Sigmoid colon (tissue), 7 donors: ENCODE data around the gene TBPL2. TPM values are rescaled to one million over a fixed set of nuclear protein-coding genes. Genes with fewer than 3 reads are reported as not detected.

ENCODE experiments used
- DNase-seq: peaks from one replicate; pipeline ENCODE4 v3.0.0-alpha.2; 2019
- H3K27ac ChIP-seq, 4 donors: fragments of 200-600 bp; sonication (generic); one replicate each; pipeline ENCODE4 v1.5.1; 2016 to 2019; ENCODE audit warnings: mild to moderate bottlenecking in 1 of 4
- H3K27me3 ChIP-seq, 3 donors: fragments of 200-600 bp; sonication (generic); one replicate each; pipeline ENCODE4 v1.5.1; 2019; ENCODE audit warnings: mild to moderate bottlenecking in 1 of 3
- H3K36me3 ChIP-seq, 4 donors: fragments of 200-600 bp; sonication (generic); one replicate each; pipeline ENCODE4 v1.5.1; 2016 to 2019
- H3K4me1 ChIP-seq, 4 donors: fragments of 200-600 bp; sonication (generic); one replicate each; pipeline ENCODE4 v1.5.1; 2017 to 2019
- H3K4me3 ChIP-seq, 4 donors: fragments of 200-600 bp; sonication (generic); one replicate each; pipeline ENCODE4 v1.5.1; 2017 to 2019; ENCODE audit warnings: mild to moderate bottlenecking in 2 of 4, moderate library complexity in 1 of 4
- H3K9me3 ChIP-seq, 4 donors: fragments of 200-600 bp in 3 of 4; sonication (generic) in 3 of 4; one replicate each; pipeline versions ENCODE4 v1.5.1 to v1.6.1; 2013 to 2019
- CTCF ChIP-seq, 4 experiments: fragments of 450-650 bp in 3 of 4; fragments of 200-600 bp in 1 of 4; IDR thresholded peaks; one replicate each; pipeline ENCODE4 v1.5.1; 2016 to 2019; ENCODE audit warnings: antibody characterized with exemption in 4 of 4, mild to moderate bottlenecking in 3 of 4, moderate library complexity in 2 of 4
- EP300 ChIP-seq, 4 donors: sonication (generic); formaldehyde crosslinking; IDR thresholded peaks; one replicate each; pipeline ENCODE4 v1.6.1; 2017; ENCODE audit warnings: antibody characterized with exemption in 4 of 4
- POLR2A ChIP-seq, 2 donors: fragments of 450-650 bp; IDR thresholded peaks; one replicate each; pipeline ENCODE4 v1.6.1; 2016; ENCODE audit warnings: antibody characterized with exemption in 2 of 2, mild to moderate bottlenecking in 2 of 2, moderate library complexity in 2 of 2
- POLR2AphosphoS5 ChIP-seq, 4 donors: sonication (generic); formaldehyde crosslinking; IDR thresholded peaks; one replicate each; pipeline ENCODE4 v1.6.1; 2017; ENCODE audit warnings: antibody characterized with exemption in 4 of 4
- WGBS, 2 donors: extraction: QIAGEN DNeasy Blood & Tissue Kit; methylation state at CpG; one replicate each; pipeline ENCODE4 v1.1.7; 2013; 5-methylcytosine and 5-hydroxymethylcytosine counted together
- intact Hi-C: fragments of 100-400 bp; cut with DNase I; formaldehyde crosslinking; loops from one replicate; pipeline ENCODE4 v1.15.1; 2023
- polyA plus RNA-seq, 3 donors: library from polyadenylated mRNA; stranded (reverse); fragments of 200-250 nt; gene quantifications; one replicate each; pipeline ENCODE4 v1.2.3, GENCODE V29; 2013
- total RNA-seq, 4 donors: library from RNA; depleted of rRNA; stranded (reverse); fragments of >200 nt; gene quantifications; one replicate each; pipeline ENCODE4 v1.1.0, GENCODE V29; 2016
- donor health status: healthy with polysubstance abuse.
- donor health status: Bipolar disorder and iron deficiency.
- donor health status: healthy.

Gene TBPL2
- total and polyA plus RNA-seq, 7 donors = not detected

- DNase-seq = no peak
- H3K27ac ChIP-seq = no peak overlapping the region
- 68 to 80% methylated on average over 4 of the region's 4 CpGs for WGBS, 2 donors
- no peaks in the 10 kb centered on the region for H3K4me1 ChIP-seq
- intact Hi-C loops = no loop called here
- H3K9me3 ChIP-seq = no peaks in the 10 kb centered on the region
- TF ChIP-seq POLR2AphosphoS5 (IDR thresholded peaks at IDR 0.05) = no peak
- TF ChIP-seq CTCF (IDR thresholded peaks at IDR 0.05) = no peak
- no peak for TF ChIP-seq EP300 (IDR thresholded peaks at IDR 0.05)
- no peak for TF ChIP-seq POLR2A (IDR thresholded peaks at IDR 0.05)
- peaks cover 0 to 7% (median 0%) of the 10 kb centered on the region in 3 donors for H3K27me3 ChIP-seq
- no peak overlapping the region for H3K4me3 ChIP-seq
- H3K36me3 ChIP-seq = no peaks in the 10 kb centered on the region
These were observed 3.5 kb downstream of the TBPL2 start for GRCh38 chr14:55436931-55437330.

DNA sequence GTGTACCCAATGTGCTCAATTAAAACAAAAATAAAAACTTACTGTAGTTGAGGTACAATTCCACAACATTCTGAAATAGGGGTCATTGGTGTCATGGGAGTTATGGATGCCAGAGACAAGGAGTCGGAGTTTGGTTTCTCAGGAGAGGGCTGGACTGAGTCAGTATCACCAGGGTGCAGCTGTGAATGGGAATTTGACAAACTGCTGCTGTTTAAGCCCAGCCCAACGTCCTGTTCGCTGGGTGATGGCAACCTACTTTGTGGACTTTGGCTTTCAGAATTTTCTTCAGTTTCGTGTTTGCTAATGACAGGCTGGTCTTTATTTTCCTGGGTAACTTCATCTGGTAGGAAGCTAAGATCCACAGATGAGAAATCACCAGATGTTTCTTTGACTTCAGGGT lies 3.9 kb downstream of the TBPL2 start:
- H3K4me3 ChIP-seq = no peak overlapping the region
- 12 to 50% methylated on average over 4 of the region's 4 CpGs for WGBS, 2 donors
- no peaks in the 10 kb centered on the region for H3K4me1 ChIP-seq
- no peaks in the 10 kb centered on the region for H3K36me3 ChIP-seq
- DNase-seq = no peak
- TF ChIP-seq POLR2AphosphoS5 (IDR thresholded peaks at IDR 0.05) (no peak), EP300 (IDR thresholded peaks at IDR 0.05) (no peak), POLR2A (IDR thresholded peaks at IDR 0.05) (no peak), CTCF (IDR thresholded peaks at IDR 0.05) (no peak)
- peaks cover 0 to 7% (median 0%) of the 10 kb centered on the region in 3 donors for H3K27me3 ChIP-seq
- no peak overlapping the region for H3K27ac ChIP-seq
- H3K9me3 ChIP-seq = no peaks in the 10 kb centered on the region
- intact Hi-C loops = no loop called here

GRCh38 chr14:55434805-55435174 lies 5.6 kb downstream of the TBPL2 start:
- H3K36me3 ChIP-seq = no peaks in the 10 kb centered on the region
- H3K4me1 ChIP-seq = no peaks in the 10 kb centered on the region
- intact Hi-C loops = loop anchor here (5.0 kb wide), 1 partner anchor 162 kb away; the partner anchor contains the start of gene FBXO34
- H3K27ac ChIP-seq = no peak overlapping the region
- peaks cover 0 to 7% (median 0%) of the 10 kb centered on the region in 3 donors for H3K27me3 ChIP-seq
- no peak for DNase-seq
- H3K9me3 ChIP-seq = no peaks in the 10 kb centered on the region
- TF ChIP-seq POLR2A (IDR thresholded peaks at IDR 0.05) (no peak), POLR2AphosphoS5 (IDR thresholded peaks at IDR 0.05) (no peak), EP300 (IDR thresholded peaks at IDR 0.05) (no peak), CTCF (IDR thresholded peaks at IDR 0.05) (no peak)
- 9 to 40% methylated on average over 3 of the region's 3 CpGs for WGBS, 2 donors
- no peak overlapping the region for H3K4me3 ChIP-seq

DNA sequence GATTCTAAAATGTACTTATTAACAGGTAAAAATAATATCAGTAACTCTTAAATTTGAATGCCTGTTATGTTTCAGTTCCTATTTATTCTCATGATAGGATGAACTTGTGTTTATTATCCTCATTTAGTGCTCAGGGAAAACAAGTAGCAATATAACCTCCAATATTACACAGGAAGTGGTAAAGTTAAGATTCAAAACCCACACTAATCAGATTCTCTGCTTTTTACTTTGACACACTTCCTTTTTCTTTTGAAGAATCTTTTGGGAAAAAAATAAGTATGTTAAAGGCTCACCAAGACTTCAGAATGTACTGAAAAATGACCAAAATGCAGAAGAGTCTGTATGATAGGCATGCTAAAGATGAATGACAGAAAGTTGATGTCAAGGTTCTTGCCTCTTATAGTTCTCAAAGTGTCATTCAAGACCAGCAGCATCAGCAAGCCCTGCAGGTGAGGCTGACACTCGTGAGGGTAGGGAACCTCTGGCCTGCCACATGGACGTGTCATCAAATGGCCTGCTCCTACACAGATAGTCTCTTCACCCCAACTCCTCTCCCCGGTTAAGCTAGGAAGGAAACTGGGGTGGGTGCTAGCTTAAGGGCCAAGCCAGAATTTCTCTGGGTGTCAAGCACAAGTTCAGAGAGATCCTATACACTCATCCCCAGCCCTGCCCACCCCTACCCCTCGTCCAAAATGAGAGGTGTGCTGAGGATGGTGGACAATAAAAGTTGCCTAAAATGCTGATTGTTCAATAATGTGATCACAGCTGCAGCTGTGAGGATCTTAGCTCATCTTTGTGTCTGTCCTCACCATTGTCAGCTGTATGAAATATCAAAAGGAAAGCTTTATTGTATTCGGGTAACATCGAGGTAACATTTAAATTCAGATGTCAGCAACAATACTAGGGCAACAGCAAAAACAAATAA lies 6.3 kb downstream of the TBPL2 start:
- no peak for TF ChIP-seq CTCF (IDR thresholded peaks at IDR 0.05)
- TF ChIP-seq POLR2AphosphoS5 (IDR thresholded peaks at IDR 0.05) = no peak
- TF ChIP-seq POLR2A (IDR thresholded peaks at IDR 0.05) = no peak
- no peak for TF ChIP-seq EP300 (IDR thresholded peaks at IDR 0.05)
- no peak overlapping the region for H3K4me3 ChIP-seq
- H3K9me3 ChIP-seq = no peaks in the 10 kb centered on the region
- peaks cover 0 to 7% (median 0%) of the 10 kb centered on the region in 3 donors for H3K27me3 ChIP-seq
- H3K4me1 ChIP-seq = no peaks in the 10 kb centered on the region
- intact Hi-C loops = loop anchor here (5.0 kb wide), 1 partner anchor 162 kb away; the partner anchor contains the start of gene FBXO34
- H3K27ac ChIP-seq = no peak overlapping the region
- DNase-seq = no peak
- WGBS, 2 donors = 50% methylated on average over 6 of the region's 6 CpGs
- H3K36me3 ChIP-seq = no peaks in the 10 kb centered on the region
